ENCODE data around the gene UNC13A. TPM values are rescaled to one million over a fixed set of nuclear protein-coding genes. Genes with fewer than 3 reads are reported as not detected.

The UNC13A gene
- total RNA-seq, 1 experiment from 2014 or later, result 0.21 TPM

DNA sequence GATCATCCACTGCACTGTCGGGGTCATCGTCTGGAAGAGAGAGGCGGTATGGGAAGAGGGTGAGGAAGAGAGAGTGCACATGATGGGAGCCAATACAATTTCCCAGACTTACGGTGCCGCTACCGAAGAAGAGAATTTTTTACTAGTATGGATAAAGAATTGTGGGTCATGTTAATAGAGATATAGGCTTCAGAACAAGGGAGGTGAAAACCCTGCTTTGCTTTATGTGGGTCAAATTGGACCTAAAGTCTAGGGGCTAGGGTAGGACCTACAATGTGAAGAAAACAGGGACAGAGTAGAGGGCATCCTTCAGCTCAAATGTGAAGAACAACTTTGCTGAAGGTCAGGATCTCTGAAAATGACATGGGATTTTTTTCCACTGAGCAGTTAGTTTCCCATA, 29.9 kb downstream of the UNC13A start:
- no peaks in the 10 kb centered on the region for H3K36me3 Mint-ChIP-seq (ENCODE audit: insufficient read depth, unreplicated experiment)
- BruUV-seq (replicated peaks), result no TSS peak

DNA sequence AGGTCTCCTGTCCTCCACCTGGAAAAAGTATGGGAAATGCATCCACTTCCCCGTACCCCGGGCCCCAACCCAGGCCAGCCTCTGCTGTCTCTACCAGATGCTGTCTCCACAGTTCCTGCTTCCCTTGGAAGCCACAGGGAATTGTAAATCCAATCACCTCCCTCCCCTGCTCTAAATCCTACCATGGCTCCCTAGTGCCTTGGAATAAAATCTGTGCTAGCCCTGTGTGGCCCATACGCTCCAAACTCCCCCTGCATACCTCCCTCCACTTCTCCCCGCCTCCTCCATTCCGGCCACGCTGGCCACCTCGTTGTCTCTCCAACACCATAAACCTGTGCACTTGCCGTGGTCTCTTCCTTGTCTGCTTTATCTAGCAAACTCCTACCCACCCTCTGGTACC, 31.2 kb downstream of the UNC13A start:
- H3K4me3 Mint-ChIP-seq (ENCODE audit: unreplicated experiment), result no peak overlapping the region
- ChIA-PET POLR2A (no interaction called here), CTCF (no interaction called here)
- peaks cover 8% of the 10 kb centered on the region for H3K9me3 Mint-ChIP-seq (ENCODE audit: unreplicated experiment)
- TF ChIP-seq, protein P1, sequence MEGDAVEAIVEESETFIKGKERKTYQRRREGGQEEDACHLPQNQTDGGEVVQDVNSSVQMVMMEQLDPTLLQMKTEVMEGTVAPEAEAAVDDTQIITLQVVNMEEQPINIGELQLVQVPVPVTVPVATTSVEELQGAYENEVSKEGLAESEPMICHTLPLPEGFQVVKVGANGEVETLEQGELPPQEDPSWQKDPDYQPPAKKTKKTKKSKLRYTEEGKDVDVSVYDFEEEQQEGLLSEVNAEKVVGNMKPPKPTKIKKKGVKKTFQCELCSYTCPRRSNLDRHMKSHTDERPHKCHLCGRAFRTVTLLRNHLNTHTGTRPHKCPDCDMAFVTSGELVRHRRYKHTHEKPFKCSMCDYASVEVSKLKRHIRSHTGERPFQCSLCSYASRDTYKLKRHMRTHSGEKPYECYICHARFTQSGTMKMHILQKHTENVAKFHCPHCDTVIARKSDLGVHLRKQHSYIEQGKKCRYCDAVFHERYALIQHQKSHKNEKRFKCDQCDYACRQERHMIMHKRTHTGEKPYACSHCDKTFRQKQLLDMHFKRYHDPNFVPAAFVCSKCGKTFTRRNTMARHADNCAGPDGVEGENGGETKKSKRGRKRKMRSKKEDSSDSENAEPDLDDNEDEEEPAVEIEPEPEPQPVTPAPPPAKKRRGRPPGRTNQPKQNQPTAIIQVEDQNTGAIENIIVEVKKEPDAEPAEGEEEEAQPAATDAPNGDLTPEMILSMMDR (IDR thresholded peaks at IDR 0.05; ENCODE audit: unreplicated experiment), result no peak
- no TSS peak for BruUV-seq (replicated peaks)
- no peaks in the 10 kb centered on the region for H3K4me1 Mint-ChIP-seq (ENCODE audit: insufficient read depth, unreplicated experiment)
- H3K27me3 Mint-ChIP-seq (ENCODE audit: insufficient read depth, unreplicated experiment), result peaks cover 27% of the 10 kb centered on the region
- no peaks in the 10 kb centered on the region for H3K36me3 Mint-ChIP-seq (ENCODE audit: insufficient read depth, unreplicated experiment)
- no peak for DNase-seq (ENCODE audit: unreplicated experiment)
- H3K27ac Mint-ChIP-seq (ENCODE audit: low read depth, unreplicated experiment), result no peak overlapping the region
- intact Hi-C loops (cut with micrococcal nuclease), result no loop called here

More for the DNA sequence above, 29.9 kb downstream of the UNC13A start:
- DNase-seq (ENCODE audit: unreplicated experiment), result no peak
- H3K27me3 Mint-ChIP-seq (ENCODE audit: insufficient read depth, unreplicated experiment), result peaks cover 20% of the 10 kb centered on the region
- H3K27ac Mint-ChIP-seq (ENCODE audit: low read depth, unreplicated experiment), result no peak overlapping the region
- intact Hi-C loops (cut with micrococcal nuclease), result no loop called here
- H3K4me1 Mint-ChIP-seq (ENCODE audit: insufficient read depth, unreplicated experiment), result no peaks in the 10 kb centered on the region
- TF ChIP-seq, protein P1 (IDR thresholded peaks at IDR 0.05; ENCODE audit: unreplicated experiment), result no peak
- ChIA-PET CTCF (interaction anchor here (0.6 kb wide), 2 partner anchors 31 to 51 kb away, joined by 3 read pairs; no protein-coding TSS in a partner anchor), POLR2A (no interaction called here)
- no peak overlapping the region for H3K4me3 Mint-ChIP-seq (ENCODE audit: unreplicated experiment)
- H3K9me3 Mint-ChIP-seq (ENCODE audit: unreplicated experiment), result peaks cover 8% of the 10 kb centered on the region

DNA sequence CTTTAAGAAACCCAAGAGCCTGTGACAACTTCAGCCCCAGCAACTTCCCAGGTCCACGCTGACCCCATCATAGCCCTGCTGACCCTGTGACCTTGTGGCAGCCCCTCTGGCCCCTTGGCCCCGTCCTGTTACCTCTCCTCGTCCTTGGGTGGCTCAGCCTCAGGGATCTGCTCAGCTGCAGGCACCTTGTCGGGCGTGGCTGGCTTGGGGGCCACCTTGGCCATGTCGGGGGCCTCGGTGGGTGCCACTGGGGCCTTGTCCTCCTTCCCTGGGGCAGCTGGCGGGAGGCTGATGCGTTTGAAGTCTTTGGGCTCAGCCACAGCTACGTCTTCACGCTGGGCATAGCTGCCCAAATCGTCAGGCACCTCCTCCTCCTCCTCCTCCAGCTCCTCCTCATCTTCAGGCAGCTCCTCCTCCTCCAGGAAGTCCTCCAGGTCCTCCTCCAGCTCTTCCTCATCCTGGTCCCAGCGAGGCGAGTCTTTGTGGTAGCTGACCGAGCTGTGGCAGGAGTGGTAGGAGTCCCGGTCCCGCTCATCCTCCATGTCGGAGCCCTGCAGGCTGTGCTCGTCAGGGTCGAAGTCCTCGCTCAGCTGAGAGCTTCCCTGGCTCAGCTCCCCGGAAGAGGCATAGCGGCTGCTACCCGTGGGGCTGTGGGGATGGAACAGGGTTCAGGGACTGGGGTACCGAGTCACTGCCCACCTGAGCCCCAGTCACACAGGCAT, 32.2 kb downstream of the UNC13A start:
- ChIA-PET POLR2A (interaction anchor here (0.6 kb wide), 1 partner anchor 10 kb away, joined by 3 read pairs; no protein-coding TSS in a partner anchor), CTCF (interaction anchor here (0.5 to 0.7 kb wide), 2 partner anchors 28 to 144 kb away, joined by 3 to 4 read pairs; partner anchors contain the start of gene PGLS)
- H3K4me3 Mint-ChIP-seq (ENCODE audit: unreplicated experiment), result no peak overlapping the region
- H3K4me1 Mint-ChIP-seq (ENCODE audit: insufficient read depth, unreplicated experiment), result no peaks in the 10 kb centered on the region
- no peak for DNase-seq (ENCODE audit: unreplicated experiment)
- H3K36me3 Mint-ChIP-seq (ENCODE audit: insufficient read depth, unreplicated experiment), result no peaks in the 10 kb centered on the region
- TF ChIP-seq, protein P1 (IDR thresholded peaks at IDR 0.05; ENCODE audit: unreplicated experiment), result no peak
- H3K9me3 Mint-ChIP-seq (ENCODE audit: unreplicated experiment), result peaks cover 8% of the 10 kb centered on the region
- H3K27me3 Mint-ChIP-seq (ENCODE audit: insufficient read depth, unreplicated experiment), result peaks cover 27% of the 10 kb centered on the region
- intact Hi-C loops (cut with micrococcal nuclease), result no loop called here
- BruUV-seq (replicated peaks), result no TSS peak
- H3K27ac Mint-ChIP-seq (ENCODE audit: low read depth, unreplicated experiment), result no peak overlapping the region

DNA sequence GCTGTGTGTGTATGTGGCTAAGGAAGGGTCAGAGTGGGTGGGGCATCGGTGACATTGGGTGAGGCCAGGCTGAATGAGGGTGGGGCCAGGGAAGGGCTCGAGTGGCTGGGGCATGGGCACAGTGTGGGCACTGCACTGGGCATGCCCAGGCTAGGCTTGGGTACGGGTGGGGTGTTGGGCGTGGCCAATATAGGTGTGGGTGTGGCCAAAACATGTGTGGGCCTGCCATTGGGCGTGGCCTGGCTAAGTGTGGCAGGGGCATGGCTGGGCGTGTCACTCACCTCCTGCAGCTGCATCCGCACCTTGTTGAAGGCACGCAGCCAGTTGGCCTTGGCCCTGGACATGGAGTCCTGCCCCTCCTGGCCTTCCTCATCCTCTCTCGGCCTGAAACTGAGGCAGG, 33.2 kb downstream of the UNC13A start:
- Mint-ChIP-seq H3K36me3 (ENCODE audit: insufficient read depth, unreplicated experiment) (no peaks in the 10 kb centered on the region), H3K4me3 (ENCODE audit: unreplicated experiment) (no peak overlapping the region), H3K27ac (ENCODE audit: low read depth, unreplicated experiment) (peak overlapping the region; percentile 39), H3K27me3 (ENCODE audit: insufficient read depth, unreplicated experiment) (peaks cover 27% of the 10 kb centered on the region), H3K4me1 (ENCODE audit: insufficient read depth, unreplicated experiment) (no peaks in the 10 kb centered on the region), H3K9me3 (ENCODE audit: unreplicated experiment) (peaks cover 8% of the 10 kb centered on the region)
- DNase-seq (ENCODE audit: unreplicated experiment), result peak; percentile 61
- no TSS peak for BruUV-seq (replicated peaks)
- TF ChIP-seq, protein P1 (IDR thresholded peaks at IDR 0.05; ENCODE audit: unreplicated experiment), result no peak
- intact Hi-C loops (cut with micrococcal nuclease), result no loop called here
- CTCF ChIA-PET, result no interaction called here
- POLR2A ChIA-PET, result interaction anchor here (0.5 kb wide), 1 partner anchor 183 kb away, joined by 3 read pairs; no protein-coding TSS in a partner anchor
